NCI-H2196 treated with DMSO at 0.1 percent for 48 hours (cell line): Measurements from ENCODE around the gene NRP1.
"Not testable (repeated sequence)": the region's sequence is repeated elsewhere in the genome, so short reads cannot be mapped to it uniquely, and the experiment has no call there.

ENCODE experiments used
- DNase-seq: peaks from one replicate; lab custom pipeline; 2025; ENCODE audit not compliant: unreplicated experiment; lab: John Stamatoyannopoulos, UW

NRP1 gene

GRCh38 chr10:33325929-33326328 is 8.5 kb downstream of the NRP1 start:
- no peak for DNase-seq

GRCh38 chr10:33323721-33324120 is 10.7 kb downstream of the NRP1 start:
- no peak for DNase-seq

GRCh38 chr10:33321516-33321915 is 13.0 kb downstream of the NRP1 start:
- no peak for DNase-seq

GRCh38 chr10:33320288-33320687 is 14.2 kb downstream of the NRP1 start:
- no peak for DNase-seq

GRCh38 chr10:33315891-33316290 is 18.6 kb downstream of the NRP1 start:
- DNase-seq, result no peak

GRCh38 chr10:33314811-33315561 is 19.5 kb downstream of the NRP1 start:
- no peak for DNase-seq

- no peak for DNase-seq
These were observed 22.8 kb downstream of the NRP1 start for GRCh38 chr10:33311640-33312039.

GRCh38 chr10:33310853-33311252 is 23.6 kb downstream of the NRP1 start:
- no peak for DNase-seq

GRCh38 chr10:33309406-33309805 is 25.1 kb downstream of the NRP1 start:
- DNase-seq, result no peak

GRCh38 chr10:33307835-33308234 is 26.6 kb downstream of the NRP1 start:
- DNase-seq, result no peak

- no peak for DNase-seq
These were observed 27.6 kb downstream of the NRP1 start for GRCh38 chr10:33306701-33307519.

GRCh38 chr10:33306126-33306525 is 28.3 kb downstream of the NRP1 start:
- DNase-seq, result no peak

GRCh38 chr10:33304423-33305225 is 29.8 kb downstream of the NRP1 start:
- DNase-seq, result no peak

- DNase-seq, result no peak
These were observed 30.5 kb downstream of the NRP1 start for GRCh38 chr10:33303988-33304387.

GRCh38 chr10:33302208-33302829 is 32.1 kb downstream of the NRP1 start:
- DNase-seq, result no peak

- no peak for DNase-seq
These were observed 33.2 kb downstream of the NRP1 start for GRCh38 chr10:33301097-33301789.

GRCh38 chr10:33300544-33300943 is 33.9 kb downstream of the NRP1 start:
- not testable (repeated sequence) for DNase-seq

GRCh38 chr10:33298893-33299292 is 35.6 kb downstream of the NRP1 start:
- DNase-seq, result no peak

- no peak for DNase-seq
These were observed 36.4 kb downstream of the NRP1 start for GRCh38 chr10:33298110-33298509.

GRCh38 chr10:33295851-33296250 is 38.6 kb downstream of the NRP1 start:
- DNase-seq, result no peak
